HCT116 (cell line): ENCODE results near the gene PACS2. TPM values are rescaled to one million over a fixed set of nuclear protein-coding genes. Genes with fewer than 3 reads are reported as not detected.

Experiments used
- ATAC-seq: fragments of 200-7000 bp; cut with Tn5 transposase; 2 replicates; pipeline ENCODE4 v1.9.1; 2020; ENCODE audit warnings: mild to moderate bottlenecking, moderate library complexity
- BruUV-seq: library from RNA; stranded (reverse); fragments of 400-500 nt; replicated peaks from 2 replicates; lab custom pipeline; 2021; lab: Mats Ljungman, UMichigan
- CTCF ChIA-PET: fragments of 300-600 bp; sonication (Branson Sonifier 250); formaldehyde crosslinking; loops from one replicate; lab custom pipeline; 2021; ENCODE audit warnings: antibody characterized with exemption; lab: Charles Lee
- POLR2A ChIA-PET: fragments of 300-600, 350-600 bp; sonication (Branson Sonifier 250); formaldehyde crosslinking; loops from one replicate; lab custom pipeline; 2021; ENCODE audit warnings: antibody characterized with exemption; lab: Charles Lee
- RAD21 ChIA-PET, 2 experiments: fragments of 300-600 bp; sonication (Branson Sonifier 250); formaldehyde crosslinking; loops; one replicate each; lab custom pipeline; 2023; ENCODE audit warnings: low total read pairs in 2 of 2; ENCODE audit not compliant: uncharacterized antibody in 2 of 2, unreplicated experiment in 2 of 2, low non-redundant PET in 1 of 2; lab: Charles Lee
- DNase-seq: peaks from one replicate; pipeline ENCODE4 v3.0.0-alpha.2; 2010; ENCODE audit warnings: low read depth, low spot score
- H2AFZ ChIP-seq: fragments of 200-600 bp; shearing (Covaris generic), sonication (generic); 2 replicates; pipeline ENCODE4 v1.6.1; 2017; ENCODE audit warnings: low read depth, mixed run types, mixed read lengths, antibody characterized with exemption, low read length; ENCODE audit not compliant: poor library complexity, severe bottlenecking
- H3K27ac ChIP-seq: 2 replicates; pipeline ENCODE4 v1.5.1; 2012; ENCODE audit warnings: low read depth, low read length
- H3K27me3 ChIP-seq: fragments of 200-600 bp; sonication (generic); 2 replicates; pipeline ENCODE4 v1.6.1; 2016; ENCODE audit warnings: mixed run types, low read length, mixed read lengths; ENCODE audit not compliant: insufficient read depth
- H3K36me3 ChIP-seq, 2 experiments: fragments of 200-500 bp in 1 of 2; fragments of 200-600 bp in 1 of 2; sonication (Bioruptor generic) in 1 of 2; sonication (generic) in 1 of 2; 2 replicates each; pipeline versions ENCODE4 v1.5.1 to v1.6.1; 2014 to 2016; ENCODE audit warnings: low read length in 2 of 2, inconsistent platforms in 1 of 2, mixed read lengths in 1 of 2, mixed run types in 1 of 2; ENCODE audit not compliant: insufficient read depth in 2 of 2, control insufficient read depth in 1 of 2
- H3K4me1 ChIP-seq, 2 experiments: fragments of 200-600 bp in 1 of 2; sonication (generic) in 1 of 2; 2 replicates each; pipeline versions ENCODE4 v1.5.1 to v1.6.1; 2012 to 2017; ENCODE audit warnings: low read length in 2 of 2, inconsistent platforms in 1 of 2, mild to moderate bottlenecking in 1 of 2, mixed read lengths in 1 of 2, mixed run types in 1 of 2, moderate library complexity in 1 of 2; ENCODE audit not compliant: insufficient read depth in 2 of 2, control insufficient read depth in 1 of 2
- H3K4me2 ChIP-seq: fragments of 200-600 bp; sonication (generic); 2 replicates; pipeline ENCODE4 v1.6.1; 2017; ENCODE audit warnings: mixed run types, low read length, mixed read lengths
- H3K4me3 ChIP-seq, 2 experiments: fragments of 200-600 bp in 1 of 2; sonication (generic) in 1 of 2; replicated peaks in 1 of 2; 2 replicates each; pipeline ENCODE4 v1.5.1; 2011 to 2016; ENCODE audit warnings: low read length in 2 of 2, control low read depth in 1 of 2, low read depth in 1 of 2, mild to moderate bottlenecking in 1 of 2, mixed read lengths in 1 of 2, mixed run types in 1 of 2
- H3K79me2 ChIP-seq: fragments of 200-600 bp; sonication (generic); 2 replicates; pipeline ENCODE4 v1.6.1; 2017; ENCODE audit warnings: mild to moderate bottlenecking, mixed run types, low read length, moderate library complexity, mixed read lengths; ENCODE audit not compliant: insufficient read depth
- H3K9ac ChIP-seq: fragments of 200-600 bp; sonication (generic); 2 replicates; pipeline ENCODE4 v1.6.1; 2016; ENCODE audit warnings: low read length, mixed read lengths
- H3K9me2 ChIP-seq: fragments of 200-600 bp; sonication (generic), shearing (Covaris generic); 2 replicates; pipeline ENCODE4 v1.6.1; 2017; ENCODE audit warnings: mixed run types, mild to moderate bottlenecking, moderate library complexity; ENCODE audit not compliant: insufficient read depth
- H3K9me3 ChIP-seq, 2 experiments: fragments of 200-500 bp in 1 of 2; fragments of 200-600 bp in 1 of 2; sonication (Bioruptor generic) in 1 of 2; sonication (generic) in 1 of 2; 2 replicates each; pipeline ENCODE4 v1.6.1; 2014 to 2017; ENCODE audit warnings: low read length in 2 of 2, mixed read lengths in 2 of 2, inconsistent platforms in 1 of 2, low read depth in 1 of 2, mild to moderate bottlenecking in 1 of 2, mixed run types in 1 of 2, moderate library complexity in 1 of 2; ENCODE audit not compliant: control insufficient read depth in 1 of 2, insufficient read depth in 1 of 2
- H4K20me1 ChIP-seq: fragments of 200-600 bp; sonication (generic), shearing (Covaris generic); 2 replicates; pipeline ENCODE4 v1.6.1; 2017; ENCODE audit warnings: mixed run types, mild to moderate bottlenecking, moderate library complexity; ENCODE audit not compliant: insufficient read depth
- EZH2phosphoT487 ChIP-seq: fragments of 200-600 bp; IDR thresholded peaks from 2 replicates; pipeline ENCODE4 v1.6.1; 2018; ENCODE audit warnings: antibody characterized with exemption, borderline replicate concordance
- SIN3A ChIP-seq: IDR thresholded peaks from 2 replicates; pipeline ENCODE4 v1.6.1; 2012; ENCODE audit warnings: low read depth
- SP1 ChIP-seq: IDR thresholded peaks from 2 replicates; pipeline ENCODE4 v1.6.1; 2012; ENCODE audit warnings: low read depth
- YY1 ChIP-seq: IDR thresholded peaks from 2 replicates; pipeline ENCODE4 v1.6.1; 2011; ENCODE audit warnings: low read length, low read depth, moderate library complexity, mild to moderate bottlenecking; ENCODE audit not compliant: insufficient replicate concordance; ENCODE audit errors: extremely low read depth
- ZNF274 ChIP-seq: fragments of 200-500 bp; sonication (Bioruptor generic); IDR thresholded peaks from 2 replicates; pipeline ENCODE4 v1.6.1; 2014; ENCODE audit warnings: mild to moderate bottlenecking, low read depth, low read length, inconsistent platforms
- intact Hi-C: fragments of 100-400 bp; cut with micrococcal nuclease; formaldehyde crosslinking; loops from 2 replicates; pipeline ENCODE4 v1.10.0; 2022
- total RNA-seq: library from RNA; stranded (reverse); gene quantifications from one replicate; pipeline ENCODE4 v1.2.1, GENCODE V29; 2021; ENCODE audit not compliant: unreplicated experiment
- TF ChIP-seq, protein P1 (sequence below): IDR thresholded peaks from 2 replicates; pipeline ENCODE4 v1.6.1; 2012

The PACS2 gene
- total RNA-seq, 1 experiment from 2014 or later, result 75.5 TPM

DNA sequence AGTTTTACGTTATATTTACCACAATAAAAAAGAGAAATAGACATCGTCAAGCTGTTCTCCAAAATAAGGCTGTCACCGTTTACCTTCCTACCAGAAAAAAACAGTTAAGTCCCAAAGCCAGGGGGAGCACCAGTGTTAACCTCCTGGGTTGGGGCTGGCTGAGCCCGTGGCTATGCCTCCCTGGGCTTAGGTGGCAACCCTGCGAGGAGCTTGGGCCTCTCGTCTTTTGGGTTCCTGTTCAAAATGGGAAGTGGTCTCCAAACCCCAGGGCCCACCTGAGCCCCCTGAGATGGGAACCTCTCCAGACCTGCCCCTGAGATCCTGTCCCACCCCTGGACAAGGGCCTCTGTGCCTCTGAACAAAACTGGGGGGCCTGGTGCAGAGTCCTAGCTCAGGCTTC is 22.9 kb downstream of the PACS2 start:
- BruUV-seq, result no TSS peak
- Histone ChIP-seq H4K20me1 (no peaks in the 10 kb centered on the region), H2AFZ (no peak overlapping the region), H3K9ac (no peak overlapping the region), H3K79me2 (peaks cover 23% of the 10 kb centered on the region; the same call in 1 of the 2 replicates), H3K9me2 (no peaks in the 10 kb centered on the region), H3K4me2 (no peak overlapping the region), H3K4me1 (no peaks in the 10 kb centered on the region), H3K36me3 (no peaks in the 10 kb centered on the region), H3K4me3 (no peak overlapping the region), H3K27me3 (no peaks in the 10 kb centered on the region), H3K27ac (no peak overlapping the region), H3K9me3 (no peaks in the 10 kb centered on the region)
- intact Hi-C loops, result no loop called here
- POLR2A ChIA-PET, result no interaction called here
- ATAC-seq (no peak), DNase-seq (no peak)
- no peak for TF ChIP-seq SIN3A
- TF ChIP-seq SP1, result no peak
- CTCF ChIA-PET, result no interaction called here
- RAD21 ChIA-PET, result no interaction called here

DNA sequence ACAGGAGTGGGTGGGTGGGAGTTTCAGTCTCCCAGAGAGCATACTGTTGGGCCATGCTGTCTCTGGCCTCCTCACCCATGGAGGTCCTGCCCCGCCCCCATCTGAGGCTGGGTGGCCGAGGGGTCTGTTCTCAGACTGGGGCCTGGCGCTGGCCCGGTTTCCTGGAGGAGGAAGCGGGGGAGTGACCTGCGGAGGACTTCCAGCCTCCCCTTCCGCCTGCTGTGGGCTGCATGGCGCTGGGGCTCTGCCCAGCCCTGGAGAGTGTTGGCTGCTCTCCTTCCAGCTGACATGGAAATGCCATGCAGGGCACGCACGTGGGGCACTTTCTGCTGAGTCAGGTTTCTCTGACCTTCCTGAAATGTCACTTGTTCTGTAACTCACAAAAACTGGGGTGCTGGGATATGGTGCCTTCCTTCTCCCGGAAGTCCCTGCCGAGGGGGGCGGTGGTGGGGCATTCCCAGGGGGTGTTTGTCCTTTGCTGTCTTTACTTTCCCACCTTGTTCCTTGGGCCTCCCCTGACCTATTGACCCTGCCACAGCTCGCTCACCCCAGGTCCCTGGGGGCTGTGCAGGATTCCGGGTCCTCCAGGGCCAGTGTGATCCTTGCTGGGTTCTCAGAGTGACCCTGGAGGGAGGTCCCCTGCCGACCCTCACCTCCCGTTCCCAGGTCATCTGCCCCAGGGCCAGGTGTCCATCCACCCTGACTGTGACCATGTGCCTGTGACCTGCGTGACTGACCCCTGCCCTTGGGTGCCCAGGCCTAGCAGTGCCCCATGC is 23.6 kb downstream of the PACS2 start:
- DNase-seq, result no peak
- Histone ChIP-seq H3K36me3 (no peaks in the 10 kb centered on the region), H3K79me2 (peaks cover 17% of the 10 kb centered on the region; the same call in 1 of the 2 replicates), H3K27ac (no peak overlapping the region), H4K20me1 (no peaks in the 10 kb centered on the region), H3K27me3 (no peaks in the 10 kb centered on the region), H3K9ac (no peak overlapping the region), H3K4me1 (no peaks in the 10 kb centered on the region), H2AFZ (no peak overlapping the region), H3K9me2 (no peaks in the 10 kb centered on the region), H3K9me3 (no peaks in the 10 kb centered on the region), H3K4me2 (no peak overlapping the region), H3K4me3 (no peak overlapping the region)
- TF ChIP-seq YY1 (no peak), ZNF274 (no peak), SIN3A (no peak), EZH2phosphoT487 (no peak)
- TF ChIP-seq, protein P1, sequence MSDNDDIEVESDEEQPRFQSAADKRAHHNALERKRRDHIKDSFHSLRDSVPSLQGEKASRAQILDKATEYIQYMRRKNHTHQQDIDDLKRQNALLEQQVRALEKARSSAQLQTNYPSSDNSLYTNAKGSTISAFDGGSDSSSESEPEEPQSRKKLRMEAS, result no peak
- intact Hi-C loops, result no loop called here
- ChIA-PET POLR2A (no interaction called here), RAD21 (no interaction called here), CTCF (no interaction called here)
- no peak for ATAC-seq
- BruUV-seq, result no TSS peak
